ENCODE data around the gene FRYL. TPM values are rescaled to one million over a fixed set of nuclear protein-coding genes. Genes with fewer than 3 reads are reported as not detected.

FRYL gene
- total RNA-seq, 1 donor from 2014 or later, result 91.4 TPM

DNA sequence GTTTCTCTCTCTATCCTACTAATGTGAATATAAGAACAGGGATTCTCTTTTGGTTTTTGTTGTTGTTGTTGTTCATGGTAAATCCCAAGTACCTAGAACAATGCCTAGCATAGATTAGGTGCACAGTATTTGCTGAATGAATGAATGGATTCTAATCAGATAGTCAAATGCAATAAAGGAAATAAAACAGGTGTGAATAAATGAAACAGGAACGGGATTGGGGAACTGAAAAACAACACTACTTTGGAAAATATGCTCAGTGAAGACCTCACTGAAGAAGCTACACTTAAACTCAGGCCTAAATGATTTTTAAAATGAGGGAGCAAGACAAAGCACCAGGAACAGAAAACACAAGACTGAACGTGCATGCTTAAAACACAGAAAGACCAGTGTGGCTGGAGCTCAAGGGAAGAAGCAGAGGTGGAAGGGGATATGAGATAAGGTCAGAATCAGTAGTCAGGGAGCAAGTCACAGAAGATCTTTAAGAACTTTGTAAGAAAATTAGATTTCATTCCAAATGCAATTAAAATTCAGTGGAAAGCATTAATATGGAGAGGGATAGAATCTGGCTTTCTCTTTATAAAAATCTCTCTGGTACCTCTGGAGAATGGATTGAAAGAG is 145.3 kb downstream of the FRYL start:
- intact Hi-C loops (cut with micrococcal nuclease), result loop anchor here (1.0 kb wide), 1 partner anchor 7 kb away; no protein-coding TSS in a partner anchor

DNA sequence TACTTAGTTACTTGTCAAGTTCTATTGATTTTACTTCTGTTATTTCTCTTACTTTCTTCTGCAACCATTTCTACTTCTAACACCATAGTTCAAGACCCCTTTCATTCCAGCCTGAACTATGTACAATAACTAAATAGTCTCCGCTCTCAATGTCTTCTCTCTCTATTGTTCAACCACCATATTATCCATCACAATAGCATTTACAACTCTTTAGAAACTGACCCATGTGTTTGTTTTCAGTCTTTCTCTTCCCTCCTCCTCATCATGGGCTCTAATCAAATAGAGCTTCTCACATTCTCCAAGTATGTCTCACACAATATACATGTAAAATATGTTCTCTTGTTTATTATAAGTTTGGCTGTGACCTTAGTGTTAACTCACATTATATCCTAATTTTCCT is 146.4 kb downstream of the FRYL start:
- intact Hi-C loops (cut with micrococcal nuclease), result no loop called here

DNA sequence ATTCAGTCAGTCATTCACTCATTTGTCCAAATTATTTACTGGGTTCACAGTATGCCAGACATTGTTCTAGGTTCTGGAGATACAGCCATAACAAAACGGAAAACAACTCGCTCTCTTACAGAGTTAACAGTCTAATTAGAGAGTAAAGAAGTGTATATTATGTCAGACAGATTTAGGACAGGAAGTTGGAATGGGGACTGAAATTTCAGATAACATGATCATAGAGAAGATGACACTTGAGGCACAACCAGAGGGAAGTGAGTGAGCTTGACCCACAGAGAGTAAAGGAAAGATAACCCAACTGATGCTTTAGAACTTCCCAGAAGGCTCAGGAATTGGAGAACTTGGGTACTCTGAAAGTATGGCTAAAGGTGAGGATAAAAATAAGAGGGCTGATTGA is 150.6 kb downstream of the FRYL start:
- intact Hi-C loops (cut with micrococcal nuclease), result no loop called here

DNA sequence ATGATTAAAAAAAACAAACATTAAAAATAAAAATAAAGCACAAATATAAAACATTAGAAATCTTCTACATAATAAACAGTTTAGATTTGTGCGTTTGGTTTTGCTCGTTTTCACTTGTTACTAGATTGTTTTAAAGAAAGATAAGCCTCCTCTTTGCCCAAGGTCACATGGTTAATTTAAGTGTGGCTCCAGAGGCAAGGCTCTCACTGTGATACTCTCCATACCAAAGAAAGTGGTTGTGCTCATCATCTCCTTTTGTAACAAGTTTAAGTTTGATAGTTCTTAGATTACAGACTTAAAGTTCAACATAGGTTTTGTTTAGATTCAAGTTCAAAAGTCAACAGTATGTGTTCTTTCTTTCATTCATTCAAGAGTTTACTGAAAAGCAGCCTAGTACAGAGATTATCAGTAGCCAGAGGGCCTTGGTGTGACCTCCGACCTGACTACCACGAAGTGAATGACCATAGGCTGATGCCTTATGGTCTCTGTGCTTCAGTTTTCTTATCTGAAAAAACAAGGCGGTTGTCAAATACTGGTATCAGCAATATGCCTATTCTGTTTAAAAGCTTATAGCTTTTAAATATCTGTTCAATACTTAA is 156.8 kb downstream of the FRYL start:
- intact Hi-C loops (cut with micrococcal nuclease), result no loop called here

DNA sequence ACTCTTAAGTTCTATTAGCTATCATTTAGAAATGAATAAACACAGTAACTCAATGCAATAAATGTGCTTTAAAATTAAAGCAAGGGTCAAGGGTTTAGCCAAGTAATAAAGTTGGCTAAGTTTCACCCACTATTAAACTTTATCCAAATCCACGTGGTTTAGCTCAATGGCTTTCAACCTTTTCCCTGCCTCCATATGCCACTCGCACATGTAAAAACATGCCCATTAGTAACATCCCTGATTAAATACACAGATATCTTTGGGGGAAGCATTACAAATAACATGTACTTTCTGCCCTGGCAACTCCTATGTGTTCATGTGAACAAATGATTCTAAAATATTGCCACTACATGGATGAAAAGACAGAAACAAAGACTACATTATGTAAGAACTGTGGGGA is 159.2 kb downstream of the FRYL start:
- intact Hi-C loops (cut with micrococcal nuclease), result no loop called here

DNA sequence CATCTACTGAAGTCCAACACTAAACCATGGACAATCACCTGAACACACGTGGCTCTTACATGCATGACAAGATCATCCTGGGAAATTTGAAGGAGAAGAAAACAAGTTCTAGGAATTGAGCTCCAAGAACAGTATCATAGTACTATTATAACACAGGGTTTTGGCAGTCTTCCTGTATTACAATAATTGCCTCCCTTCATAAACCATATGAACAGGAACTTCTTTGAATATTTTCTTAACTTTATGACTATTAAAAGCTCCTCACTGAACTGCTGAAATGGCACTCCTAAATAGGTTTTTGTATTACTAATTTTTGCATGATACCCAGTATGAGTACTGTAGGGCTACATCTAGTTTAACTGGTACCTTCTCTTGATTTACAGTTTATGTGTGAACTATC is 160.0 kb downstream of the FRYL start:
- intact Hi-C loops (cut with micrococcal nuclease), result no loop called here

DNA sequence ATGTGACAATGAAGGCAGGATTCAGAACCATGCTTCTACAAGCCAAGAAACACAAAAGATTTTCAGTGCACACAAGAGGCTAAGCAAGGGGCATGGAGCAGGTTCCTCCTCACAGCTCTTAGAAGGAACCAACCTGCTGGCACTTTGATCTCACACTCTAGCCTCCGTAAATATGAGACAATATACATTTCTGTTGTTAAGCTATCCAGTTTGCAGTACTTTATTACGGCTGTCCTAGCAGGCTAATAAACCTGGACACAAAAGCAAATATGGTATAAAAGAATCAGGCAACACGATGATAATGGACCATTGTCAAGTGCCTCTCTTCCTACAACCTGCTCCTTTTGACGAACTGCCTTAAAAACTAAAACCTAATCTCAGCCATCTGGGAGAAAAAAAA is 175.6 kb downstream of the FRYL start:
- intact Hi-C loops (cut with micrococcal nuclease), result no loop called here

DNA sequence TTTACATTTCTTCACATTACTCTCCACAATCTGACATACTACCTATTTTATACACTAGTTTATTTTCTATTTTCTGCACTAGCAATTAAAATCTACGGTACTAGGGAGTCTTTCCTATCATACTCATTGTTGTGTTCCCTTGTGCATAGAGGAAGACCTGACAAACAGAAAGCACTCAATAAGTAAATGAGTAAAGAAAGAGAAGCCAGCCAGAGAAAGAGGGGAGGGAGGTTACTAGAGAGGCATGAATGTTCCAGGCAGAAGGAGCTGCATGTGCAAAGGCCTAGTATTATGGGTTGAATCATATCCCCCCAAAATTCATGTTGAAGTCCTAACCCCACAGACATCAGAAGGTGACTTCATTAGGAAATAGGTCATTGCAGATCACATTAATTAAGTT is 176.0 kb downstream of the FRYL start:
- intact Hi-C loops (cut with micrococcal nuclease), result no loop called here

DNA sequence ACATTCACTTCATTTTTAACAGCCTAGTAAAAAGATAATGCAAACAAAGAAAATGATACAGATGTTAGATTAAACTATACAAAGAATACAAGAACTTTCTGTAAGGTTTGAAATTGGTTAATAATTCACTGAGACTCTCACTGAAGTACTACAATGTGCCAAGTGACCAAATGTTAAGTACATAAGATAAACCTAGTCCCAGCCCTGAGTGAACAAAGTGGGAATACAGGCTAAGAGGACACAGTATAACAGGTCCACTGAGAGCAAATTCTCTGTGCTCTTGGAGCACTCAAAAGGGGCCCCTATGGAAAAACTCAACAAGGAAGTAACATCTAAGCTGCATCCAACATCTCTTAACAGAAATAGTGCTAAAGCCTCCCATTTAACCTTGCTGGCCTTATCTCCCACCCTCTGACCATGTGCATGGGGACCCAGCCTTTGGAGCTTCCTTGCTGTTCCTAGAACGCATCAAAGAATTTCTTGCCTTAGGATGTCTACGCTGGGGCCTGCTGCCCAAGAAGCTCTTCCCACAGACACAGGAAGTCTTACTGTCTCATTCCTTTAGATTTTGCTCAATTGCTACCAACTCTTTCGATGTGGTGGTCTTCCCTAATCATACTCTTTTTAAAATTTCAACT is 176.6 kb downstream of the FRYL start:
- intact Hi-C loops (cut with micrococcal nuclease), result no loop called here

DNA sequence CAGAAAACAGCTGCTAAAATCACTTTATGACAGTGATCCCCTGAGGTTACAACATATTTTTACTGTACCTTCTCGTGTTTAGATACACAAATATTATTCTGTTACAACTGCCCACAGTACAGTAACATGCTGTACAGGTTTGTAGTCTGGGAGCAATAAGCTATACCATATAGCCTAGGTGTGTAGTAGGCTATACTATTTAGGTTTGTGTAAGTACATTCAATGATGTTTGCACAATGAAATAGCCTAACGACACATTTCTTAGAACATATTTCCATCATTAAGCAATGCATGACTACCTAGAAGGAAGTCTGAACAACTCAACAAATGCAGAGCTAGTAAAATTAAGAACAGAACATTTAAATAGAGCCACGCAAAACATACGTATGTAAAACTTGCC is 177.3 kb downstream of the FRYL start:
- intact Hi-C loops (cut with micrococcal nuclease), result no loop called here

DNA sequence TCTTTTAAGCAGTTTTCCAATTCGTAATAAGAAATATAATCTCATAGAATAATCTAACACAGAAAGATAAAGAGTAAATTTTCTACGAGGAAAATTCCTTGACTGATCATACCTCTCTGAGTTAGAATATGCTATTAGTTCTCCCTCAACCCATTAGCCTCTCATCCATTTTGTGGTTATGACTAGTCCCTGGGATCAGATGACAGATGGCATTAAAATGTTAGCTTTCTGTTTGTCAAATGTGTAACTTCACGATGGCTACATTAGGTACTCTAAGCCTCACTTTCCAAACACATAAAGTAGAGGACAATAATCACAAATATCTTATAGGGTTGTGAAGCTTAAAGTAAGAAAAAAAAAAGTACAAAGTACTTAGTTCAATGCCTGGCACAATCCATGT is 177.9 kb downstream of the FRYL start:
- intact Hi-C loops (cut with micrococcal nuclease), result no loop called here

DNA sequence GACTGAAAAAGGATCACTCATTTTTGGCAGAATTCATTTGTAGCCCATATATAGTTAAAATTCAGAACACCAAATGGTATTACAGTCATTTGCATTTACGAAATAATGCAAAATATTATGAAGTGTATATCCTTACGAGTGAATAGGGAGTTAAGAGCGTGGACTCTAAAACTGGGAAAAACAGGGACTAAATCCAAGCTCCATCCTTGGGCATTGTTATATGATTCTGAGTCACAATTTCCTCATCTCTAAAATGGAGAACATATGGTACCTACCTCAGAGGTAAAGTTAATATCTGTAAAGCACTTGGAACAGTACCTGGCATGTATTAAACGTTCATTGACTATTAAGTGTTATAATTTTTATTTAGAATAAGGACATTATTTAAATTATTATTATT is 183.7 kb downstream of the FRYL start:
- intact Hi-C loops (cut with micrococcal nuclease), result no loop called here

DNA sequence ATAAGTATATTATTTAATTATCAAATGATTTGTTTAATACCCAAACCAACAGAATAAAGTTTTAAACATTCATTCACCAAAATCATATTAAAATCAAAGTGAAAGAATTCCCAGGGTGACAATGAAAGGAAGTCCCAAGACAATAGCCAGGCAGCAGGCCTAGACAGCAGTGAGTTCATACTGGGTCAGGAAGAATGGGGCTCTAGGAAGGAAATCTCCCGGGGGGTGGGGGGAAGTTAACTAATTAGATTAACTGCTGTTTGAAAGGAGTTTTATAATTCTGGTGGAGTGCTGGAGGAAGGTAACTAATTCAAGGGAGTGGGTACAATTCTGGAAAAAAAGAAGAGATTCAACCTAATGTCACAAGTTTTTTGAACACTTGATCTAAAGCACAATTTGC is 185.9 kb downstream of the FRYL start:
- intact Hi-C loops (cut with micrococcal nuclease), result no loop called here

DNA sequence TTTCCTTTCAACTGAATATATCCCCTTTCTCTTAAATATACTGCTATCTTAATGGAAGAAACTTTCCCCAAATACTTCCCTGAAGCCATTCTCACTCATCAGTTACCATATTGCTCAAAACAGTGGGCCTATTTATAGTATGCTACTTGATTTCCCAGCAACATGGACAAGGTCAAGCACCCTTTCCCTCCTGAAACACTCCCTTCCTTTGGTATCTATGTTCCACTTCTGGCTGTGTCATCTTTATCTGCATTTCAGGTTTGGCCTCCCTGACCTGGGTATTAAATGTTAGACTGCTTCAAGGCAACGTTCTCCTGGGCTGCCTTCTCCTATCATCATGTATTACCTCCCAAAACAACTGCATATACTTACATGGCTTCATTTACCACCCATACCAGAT is 188.7 kb downstream of the FRYL start:
- intact Hi-C loops (cut with micrococcal nuclease), result no loop called here

DNA sequence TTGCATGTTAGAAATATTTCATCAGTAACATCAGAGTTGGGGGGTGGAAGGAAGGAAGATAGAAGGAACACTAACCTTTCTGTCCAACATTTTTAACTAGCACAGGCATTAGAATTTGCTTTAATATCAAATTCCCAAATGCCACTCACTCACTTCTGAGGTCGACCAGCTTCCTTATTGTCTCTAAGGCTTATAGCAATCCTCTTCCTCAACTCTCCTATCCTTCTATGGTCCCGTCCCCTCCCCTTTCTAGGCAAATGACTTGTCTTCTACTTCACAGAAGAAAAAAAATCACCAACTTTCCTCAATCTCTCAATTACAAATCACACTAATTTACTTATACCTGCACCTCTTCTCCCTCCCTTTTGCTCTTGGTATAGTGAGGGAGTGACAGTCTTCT is 189.2 kb downstream of the FRYL start:
- intact Hi-C loops (cut with micrococcal nuclease), result no loop called here

DNA sequence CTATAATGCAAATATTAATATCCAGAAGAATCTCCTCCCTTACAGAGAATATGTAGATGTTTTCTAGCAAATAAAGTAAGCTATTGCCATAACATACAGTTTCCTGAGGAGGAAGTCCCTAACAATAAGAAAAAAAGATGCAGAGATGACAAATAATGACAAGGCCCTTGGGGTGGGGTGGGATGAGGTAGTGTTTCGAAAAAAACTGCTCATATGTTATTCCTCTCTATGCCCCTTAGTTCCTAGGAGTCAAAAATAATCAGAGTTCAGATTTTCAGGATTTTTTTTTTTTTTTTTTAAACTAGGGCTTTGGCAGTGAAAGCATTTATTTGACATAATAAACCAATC is 191.0 kb downstream of the FRYL start:
- intact Hi-C loops (cut with micrococcal nuclease), result no loop called here

DNA sequence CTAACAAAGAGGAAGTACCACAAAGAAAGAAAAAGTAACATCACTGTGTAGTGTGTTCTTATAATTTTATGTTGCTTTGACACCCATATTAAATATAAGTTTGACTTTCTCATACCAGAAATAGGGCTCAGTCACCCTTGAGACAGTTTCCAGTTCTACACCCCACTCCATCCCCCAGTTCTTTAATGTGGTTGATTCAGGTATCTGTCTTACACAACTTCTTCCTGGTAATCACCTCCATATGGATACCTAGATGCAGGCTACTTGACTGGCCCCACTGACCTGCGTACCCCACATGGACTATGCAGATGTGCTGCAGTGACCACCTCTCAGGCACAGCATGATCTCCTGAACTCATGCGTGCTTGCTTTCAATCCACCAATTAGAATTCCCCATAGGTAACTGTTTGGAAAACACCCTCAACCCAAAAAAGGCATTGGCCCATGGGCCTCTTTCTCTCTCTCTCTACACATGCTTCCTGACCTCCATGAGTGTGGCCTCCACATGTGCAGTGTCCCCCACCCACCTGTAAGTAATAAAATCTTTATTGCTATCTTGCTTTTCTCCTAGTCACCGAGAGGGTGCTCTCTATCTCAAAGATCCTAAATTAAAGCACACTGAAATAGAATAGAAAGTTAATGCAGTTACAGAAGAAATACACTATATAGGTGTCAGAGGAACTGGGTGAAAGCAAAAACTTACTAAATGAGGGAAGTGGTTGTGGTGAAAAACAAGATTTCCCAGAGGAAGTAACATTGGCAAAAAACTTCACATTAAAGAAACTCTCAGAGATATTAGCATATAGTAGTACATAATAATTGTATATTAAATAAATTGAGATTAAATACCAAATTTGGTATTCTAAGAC is 191.6 kb downstream of the FRYL start:
- intact Hi-C loops (cut with micrococcal nuclease), result no loop called here

DNA sequence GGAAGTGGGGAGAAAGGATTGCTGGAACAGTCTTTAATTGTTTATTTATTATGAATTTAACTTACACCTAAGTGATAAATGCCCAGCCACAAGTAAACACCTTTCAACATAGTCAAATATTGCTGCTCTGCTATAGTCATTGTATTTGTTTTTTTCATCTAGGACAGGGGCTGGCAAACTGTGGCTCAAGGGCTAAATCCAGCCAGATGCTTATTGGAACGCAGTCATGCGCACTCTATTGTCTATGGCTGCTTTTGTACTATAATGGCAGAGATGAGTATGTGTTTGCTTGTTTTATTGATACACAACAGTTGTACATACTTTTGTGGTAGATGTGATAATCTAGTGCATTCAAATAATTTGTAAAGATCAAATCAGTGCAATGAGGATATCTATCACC is 194.7 kb downstream of the FRYL start:
- intact Hi-C loops (cut with micrococcal nuclease), result no loop called here

DNA sequence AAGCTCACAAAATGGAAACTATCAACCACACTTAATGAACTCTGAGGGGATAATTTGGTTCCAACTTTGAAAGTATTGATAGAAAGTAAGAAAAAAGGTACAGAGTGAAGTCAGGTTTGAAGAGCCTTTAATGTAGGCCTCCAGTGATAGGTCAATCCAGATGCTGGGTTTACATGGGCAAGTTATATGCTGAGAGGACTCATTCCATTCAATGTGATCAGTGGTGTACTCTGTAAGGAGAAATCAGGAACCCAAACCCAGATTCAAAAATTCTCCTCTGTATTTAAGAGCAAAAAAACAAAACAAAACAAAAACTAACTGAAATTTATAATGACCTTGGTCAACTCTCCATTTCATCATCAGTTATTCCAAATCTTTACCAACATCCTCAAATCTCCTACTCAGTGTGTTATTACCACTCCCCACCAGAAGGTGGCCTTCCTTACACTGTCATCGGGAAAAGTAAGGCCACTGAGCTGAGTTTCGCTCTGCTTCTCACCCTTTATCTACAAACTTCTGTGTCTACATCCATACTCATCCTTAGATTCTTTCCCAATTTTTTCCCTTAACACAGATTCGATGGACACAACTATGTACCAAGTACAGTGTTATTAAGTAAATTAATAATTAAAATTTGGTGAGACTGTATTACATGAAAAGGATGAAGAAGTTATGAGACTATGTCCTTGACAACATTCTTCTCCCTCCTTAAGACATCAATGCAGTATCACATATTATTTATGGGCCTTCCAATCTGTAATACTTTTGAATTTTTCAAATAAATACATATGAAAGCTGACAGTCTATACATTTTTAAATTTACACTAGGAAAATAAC is 201.7 kb downstream of the FRYL start:
- intact Hi-C loops (cut with micrococcal nuclease), result loop anchor here (1.0 to 5.0 kb wide), 7 partner anchors 89 to 385 kb away; partner anchors contain the start of genes FRYL, OCIAD1 and OCIAD2

DNA sequence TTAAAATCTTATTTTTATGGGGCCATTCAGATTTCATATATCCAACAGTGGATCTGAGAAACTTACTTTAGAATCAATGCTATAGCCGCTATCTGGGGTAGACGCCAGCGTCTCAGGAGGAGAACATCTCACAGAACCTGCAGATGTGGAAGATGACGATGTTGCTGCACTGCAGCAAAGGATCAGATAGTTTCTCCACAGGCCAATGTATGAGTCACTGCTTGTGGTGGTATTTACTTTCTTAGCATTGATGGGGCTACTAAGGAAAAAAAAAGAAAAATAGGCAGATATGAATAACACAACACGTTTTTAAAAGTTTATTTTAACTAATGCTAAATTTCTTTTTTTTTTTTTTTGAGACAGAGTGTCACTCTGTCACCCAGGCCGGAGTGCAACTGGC is 204.1 kb downstream of the FRYL start:
- intact Hi-C loops (cut with micrococcal nuclease), result loop anchor here (5.0 kb wide), 1 partner anchor 91 kb away; no protein-coding TSS in a partner anchor

DNA sequence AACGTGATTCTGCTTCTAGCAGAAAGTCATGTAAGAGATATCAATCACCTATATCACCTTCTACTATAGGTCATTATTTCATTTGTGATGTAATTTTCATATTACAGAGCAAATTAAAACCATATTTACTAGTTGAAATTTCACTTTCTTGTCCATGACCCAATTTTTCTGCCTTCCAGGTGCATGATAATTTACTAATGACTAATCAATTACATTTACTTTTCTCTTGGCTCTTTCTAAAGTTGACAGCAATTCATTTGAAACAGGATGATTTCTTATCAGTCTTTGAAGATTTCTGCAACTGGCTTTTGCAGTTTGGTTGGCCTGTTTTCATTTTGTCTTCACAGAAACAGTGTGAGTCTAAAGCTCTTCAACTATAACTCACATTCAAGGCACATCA is 208.6 kb downstream of the FRYL start:
- intact Hi-C loops (cut with micrococcal nuclease), result no loop called here

All from T-helper 1 cell treated with Interleukin-12 subunit alpha and Interleukin-12 subunit beta and Interleukin-4 antibody, amounts not matched to agents 30 ng/mL and 1 ng/mL, for 36 hours (primary cell).